PC-3 (cell line): ENCODE measurements around the gene ERMN.

Source experiments
- CTCF ChIP-seq: fragments of 300-600 bp; sonication (generic); conservative IDR thresholded peaks from 2 replicates; pipeline ENCODE4 v1.5.1; 2017; ENCODE audit warnings: antibody characterized with exemption, low read depth, mild to moderate bottlenecking, low read length
- EZH2 ChIP-seq: fragments of 300-600 bp; sonication (generic); IDR thresholded peaks from one replicate; pipeline ENCODE4 v1.6.1; 2017; ENCODE audit warnings: antibody characterized with exemption, mild to moderate bottlenecking, low read length; ENCODE audit not compliant: unreplicated experiment
- EZH2phosphoT487 ChIP-seq: fragments of 300-600 bp; sonication (generic); IDR thresholded peaks from 2 replicates; pipeline ENCODE4 v1.6.1; 2018; ENCODE audit warnings: mild to moderate bottlenecking, antibody characterized with exemption, low read length, borderline replicate concordance

- TF ChIP-seq EZH2phosphoT487 = no peak
- TF ChIP-seq EZH2 = no peak
- TF ChIP-seq CTCF = no peak
Measured at GRCh38 chr2:157318884-157319283, 6.7 kb downstream of the ERMN start.
